DMS 273 treated with DMSO at 0.1 percent for 48 hours (cell line): Measurements from ENCODE around the gene KIF12.
"Not testable (repeated sequence)": the region's sequence is repeated elsewhere in the genome, so short reads cannot be mapped to it uniquely, and the experiment has no call there.

Source experiments
- DNase-seq: peaks from one replicate; lab custom pipeline; 2025; lab: John Stamatoyannopoulos, UW

The KIF12 gene

DNA sequence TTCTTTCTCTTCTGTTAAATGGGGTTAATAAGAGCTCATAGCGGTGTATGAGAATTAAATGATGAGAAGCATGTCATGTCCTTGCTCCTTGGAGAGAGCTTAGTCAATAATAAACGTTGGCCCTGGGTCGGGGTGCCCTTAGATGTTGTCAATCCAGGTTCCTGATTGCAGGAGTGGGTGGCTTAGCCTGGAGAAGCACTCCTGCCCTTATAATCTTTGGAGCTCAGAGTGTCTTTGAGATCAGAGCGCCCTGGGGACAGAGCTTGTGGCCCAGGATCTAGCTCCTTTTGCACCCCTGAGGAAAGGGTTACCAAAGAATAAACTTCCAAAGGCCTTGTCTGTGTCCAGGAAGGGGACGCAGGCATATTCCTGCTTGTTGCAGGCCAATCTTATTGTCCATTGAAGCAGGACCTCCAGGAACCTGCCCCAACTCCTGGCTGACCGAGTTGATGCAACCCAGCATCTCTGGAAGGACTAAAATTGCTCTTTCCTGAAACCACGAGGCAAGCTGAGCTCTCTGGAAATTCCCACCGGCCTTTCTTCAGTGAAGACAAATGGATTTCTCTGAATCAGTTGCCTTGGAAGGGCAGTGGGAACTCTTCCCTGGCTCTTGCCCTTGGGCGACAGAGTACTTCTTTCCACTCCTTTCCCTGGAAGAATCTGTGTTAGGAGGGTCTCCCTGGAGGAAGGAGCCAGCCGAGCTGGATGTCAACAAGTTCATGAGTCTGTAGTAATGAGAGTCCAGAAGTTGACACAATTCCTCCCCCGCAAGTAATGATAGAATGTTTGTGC is 14.6 kb downstream of the KIF12 start:
- no peak for DNase-seq

DNA sequence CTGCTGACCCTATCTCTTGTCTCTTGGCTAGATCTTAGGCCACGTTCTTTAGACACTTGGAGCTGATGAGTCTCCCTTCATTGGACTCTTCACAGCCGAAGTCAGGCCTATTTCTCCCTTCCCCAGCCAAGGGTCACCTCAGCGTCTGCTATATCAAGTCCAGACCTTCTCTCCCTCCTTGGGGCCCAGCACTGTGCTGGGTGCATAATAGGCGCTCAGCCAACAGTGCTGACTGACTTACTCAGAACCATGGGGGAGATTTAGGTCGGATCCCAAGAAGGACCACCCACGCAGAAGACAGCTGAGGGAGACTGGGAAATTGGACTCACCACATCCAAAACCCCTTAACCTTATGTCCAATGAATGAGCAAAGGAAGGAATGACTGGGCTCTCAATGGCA is 15.4 kb downstream of the KIF12 start:
- DNase-seq = no peak

DNA sequence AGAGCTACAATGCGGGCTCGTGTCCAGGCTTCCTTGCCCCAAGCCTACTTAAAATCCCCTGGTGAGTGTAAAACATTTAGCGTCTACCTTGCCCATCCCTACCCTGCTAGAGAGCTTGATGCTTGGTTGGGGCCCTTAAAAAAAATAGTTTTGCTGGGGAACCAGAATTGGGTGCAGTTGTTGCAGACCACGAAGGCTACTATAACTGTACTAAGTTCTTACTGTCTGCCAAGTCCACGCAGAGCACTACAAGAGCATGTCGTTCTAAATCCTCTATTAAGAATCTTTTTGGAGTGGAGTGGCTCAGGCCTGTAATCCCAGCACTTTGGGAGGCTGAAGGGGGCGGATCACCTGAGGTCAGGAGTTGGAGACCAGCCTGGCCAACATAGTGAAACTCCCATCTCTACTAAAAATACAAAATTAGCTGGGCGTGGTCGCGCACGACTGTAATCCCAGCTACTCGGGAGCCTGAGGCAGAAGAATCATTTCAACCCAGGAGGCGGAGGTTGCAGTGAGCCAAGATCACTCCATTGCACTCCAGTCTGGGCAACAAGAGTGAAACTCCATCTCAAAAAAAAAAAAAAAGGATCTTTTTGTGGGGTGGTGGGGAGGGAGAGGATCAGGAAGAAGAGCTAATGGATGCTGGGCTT is 16.2 kb downstream of the KIF12 start:
- DNase-seq = not testable (repeated sequence)

GRCh38 chr9:114082017-114082762 is 16.9 kb downstream of the KIF12 start:
- peak; percentile 75 for DNase-seq

DNA sequence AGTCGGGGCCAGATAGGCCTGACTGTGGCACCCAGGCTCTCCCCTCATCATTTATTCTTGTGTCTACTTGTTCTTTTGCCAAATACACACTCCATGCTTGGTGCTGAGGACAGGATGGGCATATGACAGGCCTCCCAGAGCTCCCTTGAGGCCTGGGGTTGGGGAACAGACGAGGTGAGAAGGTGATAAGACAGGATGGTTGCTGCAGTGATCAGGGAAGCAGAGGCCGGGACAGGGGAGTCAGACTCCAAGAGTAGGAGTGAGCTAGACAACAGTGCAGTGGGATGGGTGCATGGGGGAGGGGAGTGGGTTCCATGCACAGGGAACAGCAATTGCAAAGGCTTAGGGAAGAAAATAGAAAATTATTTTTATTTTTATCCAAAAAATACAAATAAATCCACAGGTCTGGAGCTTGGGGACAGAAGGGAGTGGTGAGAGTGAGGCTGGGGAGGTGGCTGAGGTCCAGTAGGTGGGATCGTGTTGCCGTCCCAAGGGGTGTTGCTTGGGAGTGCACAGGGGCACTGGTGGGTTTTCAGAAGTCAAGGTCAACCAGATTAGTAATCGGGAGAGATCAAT is 17.6 kb downstream of the KIF12 start:
- DNase-seq = no peak

- DNase-seq = no peak
These were observed 18.2 kb downstream of the KIF12 start for GRCh38 chr9:114080773-114081440.

DNA sequence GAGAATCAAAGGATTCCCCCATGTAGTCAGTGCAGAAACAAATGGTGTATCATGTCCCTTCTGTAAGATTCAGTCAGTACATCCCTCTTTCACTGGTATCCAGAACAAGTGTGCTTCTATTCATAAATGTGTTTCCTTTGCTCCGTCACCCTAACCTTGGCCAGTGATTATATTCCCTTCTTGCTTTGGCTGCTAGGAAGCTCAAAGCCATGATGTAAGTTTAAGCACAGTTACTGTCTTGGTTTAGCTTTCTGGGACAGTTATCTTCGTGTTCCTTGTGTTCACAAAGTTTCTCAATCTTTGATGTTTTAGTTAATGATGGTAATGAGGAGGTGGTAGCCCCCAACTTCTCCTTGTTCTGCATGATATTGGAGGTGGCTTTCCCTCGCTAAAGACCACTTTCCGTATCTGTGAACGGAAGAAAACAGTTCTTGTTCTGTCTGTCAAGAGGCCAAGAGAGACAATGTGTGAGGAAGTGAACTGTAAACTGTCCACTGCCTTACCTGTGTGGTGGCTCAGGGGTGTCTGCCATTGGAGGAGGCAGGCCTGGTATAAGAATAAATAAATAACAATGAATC is 18.8 kb downstream of the KIF12 start:
- no peak for DNase-seq

- DNase-seq = no peak
These were observed 20.3 kb downstream of the KIF12 start for GRCh38 chr9:114078781-114079156.

GRCh38 chr9:114078021-114078780 is 20.9 kb downstream of the KIF12 start, which contains the start of gene AMBP:
AMBP (minus strand) TSS chr9:114078300; CDS start chr9:114078209, 91 bp downstream.
- DNase-seq = no peak

- DNase-seq = no peak
These were observed 21.8 kb downstream of the KIF12 start for GRCh38 chr9:114077162-114077837.

DNA sequence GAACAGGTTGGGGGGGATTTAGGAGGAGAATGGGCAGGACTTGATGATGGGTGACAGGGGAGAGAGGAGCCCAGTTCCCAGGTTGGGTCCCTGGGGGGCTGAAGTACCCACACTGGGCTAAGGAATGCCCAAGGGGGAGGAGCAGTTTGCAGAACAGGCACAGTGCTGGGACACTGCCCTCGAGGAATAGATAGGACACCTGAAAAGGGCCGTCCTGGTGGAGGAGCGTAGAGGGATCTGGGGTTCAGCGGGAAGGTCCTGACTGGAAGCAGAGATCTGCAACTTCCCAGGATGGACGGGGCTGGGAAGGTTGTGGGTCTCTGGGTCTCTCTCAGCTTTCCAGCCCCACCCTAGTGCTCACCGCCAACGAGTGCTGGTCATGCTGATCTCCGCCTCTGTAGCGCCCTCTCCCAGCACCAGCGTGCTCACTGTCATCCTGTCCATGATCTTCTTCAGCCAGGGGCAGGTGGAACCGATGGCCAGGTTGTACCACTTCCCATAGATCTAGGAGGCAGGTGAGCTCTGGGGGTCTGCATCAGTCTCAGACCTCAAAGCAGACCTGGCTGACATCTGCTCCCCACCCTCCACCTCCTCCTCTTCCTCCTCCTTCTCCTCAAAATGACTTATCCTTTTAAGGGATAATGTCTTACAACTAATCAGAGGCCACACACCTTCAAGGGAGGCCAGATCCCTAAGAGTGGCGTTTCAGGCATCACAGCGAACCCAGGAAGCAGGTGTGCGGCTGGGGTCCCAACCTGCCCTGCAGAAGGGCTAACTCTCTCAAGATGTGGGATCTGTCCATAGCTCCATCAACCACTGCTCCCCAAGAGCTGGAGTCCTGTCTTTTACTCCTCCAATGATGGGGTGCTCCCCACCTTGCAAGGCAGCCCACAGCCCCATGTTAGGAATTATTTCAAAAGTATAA is 22.6 kb downstream of the KIF12 start:
- no peak for DNase-seq

DNA sequence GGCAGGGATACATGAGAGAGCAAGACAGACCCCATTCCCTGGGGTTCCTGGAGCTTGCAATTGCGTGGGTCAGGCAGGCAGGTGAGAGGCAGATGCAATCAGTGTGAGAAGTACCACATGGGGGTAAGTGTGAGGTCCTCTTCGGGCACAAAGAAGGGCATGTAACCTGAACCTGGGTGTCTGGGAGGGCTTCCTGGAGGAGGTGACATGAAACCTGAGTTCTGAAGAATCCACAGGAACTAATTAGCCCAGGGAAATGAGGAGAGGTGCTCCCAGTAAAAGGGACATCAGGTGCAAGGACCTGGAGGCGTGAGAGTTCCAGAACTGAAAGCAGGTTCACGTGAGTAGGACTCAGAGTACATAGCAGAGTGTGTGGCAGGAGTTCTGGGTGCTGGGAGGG is 23.5 kb downstream of the KIF12 start:
- DNase-seq = no peak

GRCh38 chr9:114072184-114073140 is 26.6 kb downstream of the KIF12 start:
- peak; percentile 19 for DNase-seq

- no peak for DNase-seq
These were observed 27.8 kb downstream of the KIF12 start for GRCh38 chr9:114071197-114071795.

- no peak for DNase-seq
These were observed 28.6 kb downstream of the KIF12 start for GRCh38 chr9:114070188-114071103.

DNA sequence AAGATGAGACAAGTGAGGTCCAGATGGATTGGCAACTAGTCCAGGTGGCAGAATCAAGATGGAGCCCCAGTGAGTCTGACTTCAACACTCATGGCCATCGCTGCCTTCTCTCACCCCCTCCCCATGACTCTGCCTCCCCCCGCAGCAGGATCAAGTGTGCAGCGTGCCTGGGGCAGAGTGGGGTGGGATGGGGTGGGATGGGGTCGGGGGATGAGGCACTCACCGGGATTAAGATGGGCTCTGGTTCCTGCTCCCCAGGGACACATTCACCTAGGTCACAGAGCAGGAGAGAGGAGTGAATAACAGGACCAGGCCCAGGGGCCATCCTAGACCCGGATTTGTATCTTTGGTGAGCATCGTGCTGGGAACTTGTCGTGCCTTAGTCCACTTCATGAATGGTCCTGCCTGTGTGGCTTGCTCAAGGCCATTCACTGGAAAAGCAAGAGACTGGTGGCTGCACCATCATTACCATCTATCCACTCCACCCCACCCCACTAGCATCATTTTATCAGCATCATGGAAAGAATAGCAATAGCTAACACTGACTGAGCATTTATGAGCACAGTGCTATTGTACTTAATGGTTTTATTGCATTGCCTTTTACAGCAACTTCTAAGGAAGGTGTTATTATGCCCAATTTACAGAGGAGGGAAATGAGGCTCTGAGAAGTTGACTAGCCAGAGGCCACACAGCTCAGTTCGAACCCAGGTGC is 29.5 kb downstream of the KIF12 start:
- DNase-seq = no peak
